ENCODE data around the gene PSMD14.

Gene PSMD14

DNA sequence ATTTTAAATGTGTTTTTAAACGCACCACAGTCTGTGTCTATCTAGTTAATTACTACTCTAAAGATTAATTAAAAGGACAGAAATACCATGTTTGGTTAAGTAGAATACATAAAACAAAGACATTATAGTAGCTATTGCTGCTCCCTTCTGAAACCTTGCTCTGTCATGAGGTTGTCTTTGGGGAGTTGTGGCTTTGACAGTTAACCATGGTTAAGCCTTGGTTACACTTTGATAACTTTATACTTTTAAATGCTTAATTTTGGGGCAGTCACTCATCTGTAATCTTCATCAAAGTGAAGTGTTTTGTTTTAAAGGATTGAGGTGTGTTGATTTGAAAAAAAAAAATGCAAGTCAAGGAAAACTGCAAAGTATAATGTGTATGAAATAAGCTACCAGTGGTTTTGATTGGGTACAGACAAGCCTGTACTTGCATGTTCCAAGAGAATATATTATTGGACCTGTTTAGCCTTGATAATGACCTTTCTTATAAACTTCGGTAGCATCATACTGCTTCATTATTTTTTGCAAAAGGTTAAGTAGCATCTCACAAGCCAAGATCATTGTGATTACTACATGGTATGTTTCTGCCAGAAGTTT is 78.1 kb downstream of the PSMD14 start:
- DNase-seq, result no peak

DNA sequence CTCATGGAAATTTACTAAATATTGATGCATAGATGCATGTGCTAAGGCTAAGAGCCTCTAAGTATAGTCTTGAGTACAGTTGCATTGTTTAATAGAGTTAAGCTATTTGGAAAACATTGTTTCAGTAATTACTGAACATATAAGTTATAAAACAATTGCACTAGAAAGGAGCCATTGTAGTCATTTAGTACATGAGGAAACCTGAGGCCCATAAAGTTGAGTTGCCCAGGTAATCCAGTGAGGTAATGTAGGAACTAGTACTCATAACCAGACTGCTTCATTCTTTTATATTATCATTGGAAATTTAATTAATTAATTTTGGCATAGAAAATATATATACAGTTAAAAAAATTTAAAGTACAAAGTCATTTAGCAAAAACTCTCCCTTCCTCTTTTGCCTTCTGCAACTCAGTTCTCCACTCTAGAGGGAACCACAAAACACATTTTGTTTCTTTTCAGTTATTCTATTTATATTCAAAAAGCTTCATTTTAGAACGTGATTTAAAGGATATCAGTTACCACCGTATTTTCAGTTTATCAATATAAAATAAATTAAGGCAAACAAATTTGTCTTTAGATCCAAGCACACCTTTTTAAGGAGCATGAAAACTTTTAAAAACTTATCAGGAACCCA is 80.0 kb downstream of the PSMD14 start:
- DNase-seq, result no peak

DNA sequence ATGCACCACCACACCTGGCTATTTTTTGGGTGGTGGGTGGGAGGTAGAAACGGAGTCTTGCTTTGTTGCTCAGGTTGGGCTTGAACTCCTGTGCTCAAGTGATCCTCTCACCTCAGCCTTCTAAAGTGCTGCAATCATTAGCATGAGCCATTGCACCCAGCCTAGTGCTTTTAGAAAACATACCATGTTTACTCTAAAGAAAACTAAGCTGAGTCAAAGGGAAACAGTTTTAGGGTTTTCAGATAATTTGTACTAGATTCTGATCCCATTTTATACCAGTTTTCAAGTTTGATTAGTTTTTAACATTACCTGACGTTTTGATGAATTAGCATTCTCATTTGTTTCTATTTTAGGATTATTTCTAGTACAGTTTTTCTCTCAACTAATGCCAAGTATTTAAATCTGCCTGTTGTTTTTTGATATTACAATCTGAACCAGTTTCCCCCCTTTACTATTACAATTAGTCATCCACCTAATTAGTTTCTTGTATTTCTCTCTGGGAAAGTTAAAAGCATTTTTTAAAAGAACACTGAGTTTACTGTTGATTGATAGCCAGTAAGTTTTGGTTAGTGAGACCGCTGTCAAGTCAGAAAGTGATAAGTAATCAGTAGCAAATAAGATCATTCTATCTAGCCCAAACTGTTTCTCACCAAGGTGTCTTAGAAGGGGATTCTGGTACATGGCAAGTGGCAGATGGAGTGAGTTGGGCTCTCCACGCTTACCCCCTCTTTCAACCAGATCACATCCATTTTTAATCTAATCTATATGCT is 83.7 kb downstream of the PSMD14 start:
- no peak for DNase-seq

DNA sequence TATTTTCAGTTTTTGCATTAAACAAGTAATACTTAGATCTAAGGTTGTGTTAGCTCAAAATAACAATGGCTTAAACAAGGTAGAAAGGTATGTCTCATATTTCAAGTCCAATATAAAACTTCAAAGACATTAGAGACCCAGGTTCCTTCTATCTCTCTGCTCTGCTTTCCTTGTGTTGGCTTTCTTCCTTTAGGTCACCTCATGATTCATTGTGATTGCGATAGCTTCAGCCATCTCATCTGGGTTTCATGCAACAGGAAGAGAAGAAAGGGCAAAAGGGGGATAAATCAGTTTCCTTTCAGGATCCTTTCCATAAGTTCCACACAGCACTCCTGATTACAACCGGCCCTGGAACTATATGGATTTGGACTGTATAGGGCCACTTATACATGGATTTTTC is 91.9 kb downstream of the PSMD14 start:
- no peak for DNase-seq

DNA sequence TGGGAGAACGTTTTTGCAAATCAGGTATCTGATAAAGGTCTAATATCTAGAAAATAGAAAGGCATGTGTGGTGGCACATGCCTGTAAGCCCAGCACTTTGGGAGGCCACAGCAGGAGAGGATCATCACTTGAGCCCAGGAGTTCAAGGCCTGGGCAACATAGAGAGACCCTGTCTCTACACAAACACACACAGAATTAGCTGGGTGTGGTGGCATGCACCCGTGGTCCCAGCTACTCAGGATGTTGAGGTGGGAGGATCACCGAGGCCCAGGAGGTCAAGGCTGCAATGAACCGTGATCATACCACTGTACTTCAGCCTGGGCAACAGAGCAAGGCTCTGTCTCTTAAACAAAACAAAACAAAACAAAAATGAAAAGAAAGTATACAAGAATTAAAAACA is 94.1 kb downstream of the PSMD14 start:
- DNase-seq, result no peak

DNA sequence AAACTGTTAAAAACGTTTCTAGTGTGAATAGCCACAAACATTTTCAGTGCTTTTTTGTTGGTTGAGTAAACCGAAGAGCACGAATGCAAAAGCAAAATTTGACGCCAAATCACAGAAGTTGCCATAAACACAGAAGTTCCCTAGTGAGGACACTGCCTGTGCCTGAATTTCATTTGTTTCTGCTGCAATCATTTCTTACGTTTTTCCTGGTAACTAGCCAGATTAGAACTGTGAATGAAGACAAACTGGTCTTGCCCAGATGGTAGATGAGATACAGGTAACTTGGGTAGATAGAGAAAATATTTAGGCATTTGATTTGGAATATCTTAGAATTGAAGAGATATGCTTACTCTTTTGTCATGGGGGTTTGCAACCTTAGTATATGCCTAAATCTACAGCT is 98.1 kb downstream of the PSMD14 start:
- no peak for DNase-seq

DNA sequence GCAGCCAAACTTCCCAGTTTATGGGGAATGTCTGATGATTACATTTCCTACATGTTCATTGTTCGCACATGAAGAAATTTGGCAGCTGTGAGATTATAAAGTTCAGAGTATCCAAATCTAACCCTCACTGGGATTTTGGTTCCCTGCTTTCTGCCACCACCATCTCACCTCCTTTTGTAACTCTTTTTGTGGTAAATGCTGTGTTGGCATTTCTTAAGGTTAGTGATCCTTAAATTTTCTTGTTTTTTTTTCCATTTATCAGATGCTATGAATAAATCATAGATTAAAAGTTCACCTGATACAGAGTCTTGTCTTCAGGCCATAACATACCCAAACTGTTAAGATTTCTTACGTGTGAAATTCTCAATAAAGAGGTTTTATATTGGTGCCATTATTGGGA is 99.4 kb downstream of the PSMD14 start:
- DNase-seq, result no peak

DNA sequence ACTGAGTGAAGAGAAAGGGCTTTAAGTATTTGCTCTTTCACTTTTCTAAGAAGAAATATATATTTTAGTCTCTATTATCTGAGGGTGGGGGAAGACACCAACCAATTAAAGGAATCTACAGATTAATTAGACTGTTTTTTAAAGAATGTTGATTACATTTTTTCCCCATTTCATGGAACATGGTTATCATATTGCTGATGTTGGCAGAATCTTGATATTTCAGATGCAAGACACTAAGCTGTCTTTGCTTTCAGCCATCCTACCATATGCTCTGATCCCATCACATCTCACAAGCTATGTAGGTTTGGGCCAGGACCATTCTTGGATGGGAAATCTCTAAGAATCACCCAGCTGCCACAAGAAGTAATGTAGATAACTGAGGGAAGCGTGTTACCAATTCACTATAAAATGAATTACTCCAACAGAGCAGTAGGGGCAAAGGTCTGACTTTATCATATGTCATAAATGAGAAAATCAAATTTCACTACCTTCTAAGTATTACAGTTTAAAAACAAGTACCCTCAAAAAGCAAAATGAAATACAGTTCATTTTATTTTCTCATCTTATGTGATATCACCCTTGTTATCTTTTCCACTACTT is 101.2 kb downstream of the PSMD14 start:
- no peak for DNase-seq

DNA sequence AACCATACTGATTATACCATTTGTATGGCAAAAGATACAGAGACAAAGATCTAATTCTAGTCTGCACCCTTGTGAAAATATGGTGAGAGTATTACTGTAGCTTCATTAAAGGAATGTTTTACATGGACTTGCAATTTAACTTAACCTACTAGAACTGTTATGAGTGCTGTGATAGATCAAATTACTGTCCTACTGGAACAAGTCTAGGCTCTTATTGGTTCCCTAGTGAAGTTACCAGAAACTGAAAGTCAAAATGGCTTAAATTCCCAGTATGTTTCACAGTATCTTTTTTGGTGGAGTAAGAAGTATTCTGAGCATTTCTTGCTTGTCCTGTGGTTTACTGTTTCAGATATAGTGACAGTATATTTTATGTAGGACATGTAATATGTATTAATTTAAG is 104.1 kb downstream of the PSMD14 start:
- no peak for DNase-seq

DNA sequence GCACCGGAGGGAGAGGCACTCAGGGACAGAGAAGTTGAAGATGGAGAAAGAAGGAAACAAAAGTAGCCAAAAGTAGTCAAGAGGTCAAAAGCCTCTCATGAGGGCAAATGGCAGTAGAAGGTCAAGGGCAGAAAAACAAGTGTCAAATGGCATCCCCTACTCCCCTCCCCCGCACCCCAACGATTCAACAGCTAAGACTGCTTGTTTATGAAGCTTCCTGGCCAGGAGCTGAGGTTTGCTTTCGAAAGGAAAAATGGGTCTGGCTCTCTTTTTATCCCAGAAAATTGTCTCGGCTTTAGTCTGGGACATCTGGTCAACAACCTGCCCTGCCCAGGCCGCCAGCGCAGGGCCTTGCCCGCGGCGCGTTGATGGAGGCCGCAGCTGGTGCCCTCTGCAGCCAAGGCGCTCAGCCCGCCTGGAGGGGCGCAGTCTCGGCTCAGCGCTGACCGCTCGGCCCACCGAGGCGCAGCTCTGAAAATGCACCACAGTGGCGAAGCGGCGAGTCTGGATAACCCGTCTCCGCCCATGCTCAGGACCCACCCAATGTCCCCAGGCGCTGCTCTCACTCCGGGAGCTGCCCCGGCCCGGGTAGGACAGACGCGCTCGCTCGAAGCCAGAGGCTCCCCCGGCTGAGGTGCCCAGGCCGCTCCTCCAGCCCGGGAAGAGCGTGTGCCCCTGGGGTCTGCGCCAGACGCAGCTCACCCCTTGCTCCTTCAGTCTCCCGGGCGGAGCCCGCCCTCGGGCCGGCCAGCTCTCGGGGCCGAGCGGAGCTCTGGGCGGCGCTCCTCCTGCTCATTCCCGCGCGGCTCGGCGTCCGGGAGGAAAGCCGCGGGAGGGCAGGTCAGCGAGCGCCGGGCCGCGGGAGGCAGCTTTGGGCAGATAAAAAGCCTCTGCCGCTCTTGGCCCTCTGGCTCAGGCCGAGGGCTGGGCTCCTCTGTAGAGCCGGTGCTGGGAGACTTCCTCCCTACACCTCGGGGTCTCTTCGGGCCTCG is 106.1 kb downstream of the PSMD14 start:
- DNase-seq, result peak; percentile 45

DNA sequence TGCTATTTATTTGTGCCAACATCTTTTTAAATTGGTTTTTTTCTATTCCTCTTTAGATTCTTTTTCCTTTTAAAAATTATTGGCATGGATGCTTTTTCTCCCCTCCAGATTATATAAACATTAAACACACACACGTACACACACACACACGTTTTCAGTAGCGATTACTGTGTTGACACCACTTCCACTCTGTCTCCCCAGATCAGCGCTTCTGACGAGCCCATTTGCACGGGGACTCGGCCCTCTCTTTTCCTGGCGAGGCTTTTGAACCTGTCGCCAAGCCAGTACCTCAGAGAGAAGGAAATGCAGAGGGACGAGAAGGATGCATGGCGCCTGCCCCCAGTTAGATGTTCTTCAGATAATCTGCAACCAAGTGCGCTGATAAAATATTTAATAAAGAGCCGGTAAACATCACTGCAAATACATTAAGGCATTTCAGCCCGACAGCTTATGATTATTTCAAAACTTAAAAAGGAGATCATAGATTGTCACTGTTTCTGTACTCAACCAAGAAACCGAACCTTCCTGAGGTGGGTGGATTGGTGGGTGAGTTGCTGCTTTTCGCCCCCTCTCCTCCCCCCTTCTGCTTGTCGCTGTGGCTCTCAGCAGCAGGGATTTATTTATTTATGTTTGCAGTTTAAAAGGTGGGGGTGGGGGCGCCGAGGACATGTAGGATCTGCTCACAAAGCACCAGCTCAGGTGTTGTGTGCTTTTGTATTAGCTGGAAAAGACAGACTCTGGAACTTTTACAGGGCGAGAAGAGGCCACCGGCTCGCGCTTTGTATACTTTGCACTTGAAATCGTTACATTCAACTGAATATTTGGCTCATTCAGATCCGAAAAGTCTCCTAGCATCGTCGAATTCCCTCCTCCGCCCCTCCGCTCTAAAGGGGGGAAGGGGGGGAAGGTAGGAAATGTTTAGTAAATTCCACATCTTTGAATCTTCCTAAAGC is 107.1 kb downstream of the PSMD14 start:
- DNase-seq, result peak; percentile 33

DNA sequence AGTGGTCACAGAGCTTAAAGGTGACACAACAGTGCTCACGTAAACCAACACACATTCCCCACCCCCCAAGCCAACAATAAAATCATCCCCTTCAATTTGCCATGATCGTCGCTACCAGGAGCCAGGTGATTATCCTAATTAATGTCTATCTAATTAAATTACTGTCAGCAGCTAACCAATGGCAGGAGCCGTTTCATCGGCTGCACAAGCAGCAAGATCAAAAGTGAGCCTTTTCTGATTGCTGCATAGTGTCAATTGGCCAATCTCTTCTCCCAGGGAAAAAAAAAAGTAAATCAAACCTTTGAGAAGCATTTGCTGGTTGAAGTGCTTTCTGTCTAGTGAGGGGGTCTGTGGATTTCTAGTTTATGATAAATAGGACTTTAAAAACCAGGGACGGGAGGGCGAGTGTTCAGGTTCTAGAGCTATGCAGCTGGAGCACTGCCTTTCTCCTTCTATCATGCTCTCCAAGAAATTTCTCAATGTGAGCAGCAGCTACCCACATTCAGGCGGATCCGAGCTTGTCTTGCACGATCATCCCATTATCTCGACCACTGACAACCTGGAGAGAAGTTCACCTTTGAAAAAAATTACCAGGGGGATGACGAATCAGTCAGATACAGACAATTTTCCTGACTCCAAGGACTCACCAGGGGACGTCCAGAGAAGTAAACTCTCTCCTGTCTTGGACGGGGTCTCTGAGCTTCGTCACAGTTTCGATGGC is 107.9 kb downstream of the PSMD14 start, which contains the start of gene TBR1:
TSS of gene TBR1 (plus strand) at position 311 of the 721 bp plus-strand sequence. CDS start at position 425, 114 bp downstream.
- DNase-seq, result peak; percentile 3

DNA sequence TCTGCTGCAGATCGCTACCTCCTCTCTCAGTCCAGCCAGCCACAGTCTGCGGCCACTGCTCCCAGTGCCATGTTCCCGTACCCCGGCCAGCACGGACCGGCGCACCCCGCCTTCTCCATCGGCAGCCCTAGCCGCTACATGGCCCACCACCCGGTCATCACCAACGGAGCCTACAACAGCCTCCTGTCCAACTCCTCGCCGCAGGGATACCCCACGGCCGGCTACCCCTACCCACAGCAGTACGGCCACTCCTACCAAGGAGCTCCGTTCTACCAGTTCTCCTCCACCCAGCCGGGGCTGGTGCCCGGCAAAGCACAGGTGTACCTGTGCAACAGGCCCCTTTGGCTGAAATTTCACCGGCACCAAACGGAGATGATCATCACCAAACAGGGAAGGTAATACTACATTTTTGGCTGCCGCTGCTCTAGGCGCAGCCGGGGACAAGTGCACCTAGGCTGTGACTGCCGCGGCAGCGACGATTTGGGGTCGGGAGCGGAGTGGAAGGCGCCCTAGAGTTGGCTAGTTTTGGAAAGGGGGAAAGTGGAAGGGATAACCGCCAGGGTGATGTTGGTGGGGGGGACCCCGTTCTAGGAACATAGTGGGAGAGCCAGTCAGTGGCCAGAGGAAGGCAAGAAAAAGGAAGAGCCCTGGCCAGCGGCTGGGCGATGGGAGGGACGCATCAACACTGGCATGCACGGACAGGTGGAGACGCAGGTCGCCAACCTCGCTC is 108.6 kb downstream of the PSMD14 start:
- DNase-seq, result no peak

DNA sequence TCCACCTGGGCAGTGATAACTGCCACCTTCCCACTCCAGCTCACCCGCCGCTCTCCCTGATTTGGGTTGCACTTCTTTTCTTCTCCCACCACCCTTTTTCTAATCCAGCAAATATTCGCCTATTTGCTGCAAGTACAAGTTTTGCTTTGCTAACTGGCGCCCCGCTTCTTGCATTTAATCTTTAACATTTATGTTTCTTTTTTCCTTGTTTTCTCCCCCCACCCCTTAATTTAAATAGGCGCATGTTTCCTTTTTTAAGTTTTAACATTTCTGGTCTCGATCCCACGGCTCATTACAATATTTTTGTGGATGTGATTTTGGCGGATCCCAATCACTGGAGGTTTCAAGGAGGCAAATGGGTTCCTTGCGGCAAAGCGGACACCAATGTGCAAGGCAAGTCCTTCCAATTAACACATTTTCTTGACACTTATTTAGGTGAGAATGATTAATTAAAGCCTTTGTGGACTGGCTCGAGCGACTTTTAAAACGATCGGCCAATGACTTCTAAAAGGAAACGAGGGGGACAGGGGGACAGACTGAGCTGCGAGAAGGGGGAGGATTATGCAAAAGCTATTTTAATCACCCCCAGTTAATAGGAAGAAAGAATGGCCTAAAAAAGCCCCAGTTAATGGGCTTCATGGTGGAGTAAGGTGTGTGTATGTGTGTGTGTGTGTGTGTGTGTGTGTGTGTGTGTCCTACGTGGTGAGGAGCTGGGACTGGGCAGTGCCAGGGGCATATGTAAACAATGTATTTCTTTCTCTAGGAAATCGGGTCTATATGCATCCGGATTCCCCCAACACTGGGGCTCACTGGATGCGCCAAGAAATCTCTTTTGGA is 109.4 kb downstream of the PSMD14 start:
- no peak for DNase-seq

DNA sequence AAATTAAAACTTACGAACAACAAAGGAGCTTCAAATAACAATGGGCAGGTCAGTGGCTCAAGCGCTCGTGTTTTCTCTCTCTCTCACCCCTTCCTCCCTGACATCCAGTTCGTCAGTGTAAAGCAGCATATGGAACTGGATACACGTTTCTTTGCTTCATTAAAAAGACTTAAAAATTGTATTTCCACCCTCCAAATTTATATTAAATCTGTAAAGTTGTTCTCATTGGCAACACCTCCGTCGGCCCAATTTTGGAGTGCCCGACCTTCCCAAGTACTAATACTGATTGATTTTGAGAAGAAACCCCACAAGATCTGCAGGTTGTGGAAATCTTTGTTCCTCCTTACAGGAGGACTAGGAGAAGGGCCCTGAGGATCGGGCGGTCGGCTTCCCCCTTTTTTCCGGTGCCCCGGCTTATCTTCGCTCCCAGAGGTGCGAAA is 110.1 kb downstream of the PSMD14 start:
- DNase-seq, result no peak

DNA sequence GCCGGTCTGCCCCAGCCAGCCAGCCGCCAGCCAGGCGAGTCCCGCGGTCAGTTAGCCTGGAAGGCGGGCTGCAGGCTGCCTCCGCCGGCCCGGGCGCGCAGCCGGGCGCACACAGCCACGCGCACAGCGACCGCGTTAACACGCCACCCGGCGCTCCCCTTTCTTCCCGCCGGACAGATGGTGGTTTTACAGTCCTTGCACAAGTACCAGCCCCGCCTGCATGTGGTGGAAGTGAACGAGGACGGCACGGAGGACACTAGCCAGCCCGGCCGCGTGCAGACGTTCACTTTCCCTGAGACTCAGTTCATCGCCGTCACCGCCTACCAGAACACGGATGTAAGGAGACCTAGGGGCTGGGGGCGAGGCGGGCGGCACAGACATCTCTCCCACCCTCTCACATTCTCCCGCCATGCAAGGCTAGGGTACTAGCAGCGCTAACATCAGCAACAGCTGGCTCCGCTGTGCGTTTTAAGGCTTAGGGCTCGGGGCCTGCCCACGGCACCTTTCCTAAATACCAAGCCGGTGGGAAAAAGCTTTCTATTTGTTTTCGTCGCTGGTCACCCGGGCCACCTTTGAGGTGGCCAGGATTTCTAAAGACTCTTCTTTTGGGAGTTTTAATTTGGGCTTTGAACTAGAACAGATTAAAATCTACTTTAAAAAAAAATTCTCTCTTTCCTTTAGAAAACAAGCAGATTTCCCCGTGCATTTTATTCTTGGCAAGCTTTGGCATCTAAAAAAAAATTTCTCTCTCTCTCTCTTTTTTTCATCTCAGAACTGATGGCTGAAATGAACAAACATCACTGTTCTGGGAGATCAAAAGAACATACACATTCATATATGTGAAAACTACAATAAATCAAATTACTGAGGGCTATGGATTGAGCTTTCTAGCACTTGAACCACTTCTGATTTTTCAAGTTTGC is 110.8 kb downstream of the PSMD14 start:
- no peak for DNase-seq

DNA sequence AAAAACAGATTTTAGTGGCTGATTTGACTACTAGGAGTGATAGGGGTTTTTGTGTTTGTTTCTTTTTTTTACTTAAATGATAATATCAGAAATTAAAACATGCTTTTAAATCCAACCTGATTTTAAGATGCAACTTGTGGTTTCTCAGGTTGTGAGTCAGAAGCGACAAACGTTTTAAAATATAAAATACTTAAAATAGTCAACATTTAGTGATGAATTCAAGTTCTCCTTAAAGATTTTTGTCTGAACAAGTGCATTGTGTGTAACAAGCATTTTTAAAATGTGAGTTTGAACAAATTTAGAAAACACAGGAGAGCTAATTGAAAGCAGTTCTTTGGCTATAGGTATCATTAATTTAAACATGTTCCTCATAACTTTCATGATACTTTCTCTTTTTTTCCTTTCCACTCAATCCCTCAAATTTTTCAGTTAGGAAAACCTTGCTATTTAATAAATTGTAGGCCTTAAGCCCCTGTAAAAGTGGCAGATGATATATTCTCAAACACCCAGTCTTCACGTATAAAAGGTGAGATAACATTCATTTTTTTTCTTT is 111.5 kb downstream of the PSMD14 start:
- DNase-seq, result no peak
